Measurements from ENCODE around the gene MLH1.

GRCh38 chr3:37097776-37098175, 104.5 kb downstream of the MLH1 start:
- no peak for TF ChIP-seq CTCF (IDR thresholded peaks at IDR 0.05)
- no peak for TF ChIP-seq POLR2A (IDR thresholded peaks at IDR 0.05)
- no peak for TF ChIP-seq EP300 (IDR thresholded peaks at IDR 0.05)

All from ovary (tissue), 3 donors.